ENCODE data around the gene DCDC2C. TPM values are rescaled to one million over a fixed set of nuclear protein-coding genes. Genes with fewer than 3 reads are reported as not detected.
A peak's percentile ranks its signal among the peaks of the same experiment; 100 is the strongest.

Gene DCDC2C
- total and polyA plus RNA-seq, 2 of the 4 experiments (the other 2 are of a cell fraction): not detected

- Histone ChIP-seq H4K8ac (ENCODE audit: low read depth in 2 of 2, low read length in 2 of 2) (no peak overlapping the region), H2BK20ac (ENCODE audit: low read depth, low read length) (no peak overlapping the region), H3K4me2 (ENCODE audit: low read depth, low read length) (no peak overlapping the region), H3K36me3 (ENCODE audit: control insufficient read depth, insufficient read depth, low read length) (no peaks in the 10 kb centered on the region), H2AK9ac (replicated peaks; ENCODE audit: low read depth, low read length, poor library complexity) (no peak overlapping the region), H3K27me3 (ENCODE audit: control insufficient read depth, insufficient read depth, low read length) (no peaks in the 10 kb centered on the region), H3K23ac (ENCODE audit: low read depth, low read length) (no peak overlapping the region), H3K4me3 (ENCODE audit: insufficient read depth, low read depth, low read length) (no peak overlapping the region), H2BK15ac (ENCODE audit: low read depth, low read length) (no peak overlapping the region), H3K9me3 (ENCODE audit: control insufficient read depth, insufficient read depth, low read length) (0 out of 2 replicates have a peak, but pooled peaks cover 2% of the 10 kb centered on the region), H3K9ac (ENCODE audit: low read depth, low read length) (no peak overlapping the region), H2AFZ (replicated peaks; ENCODE audit: low read length, poor library complexity) (no peak overlapping the region), H3K9me1 (ENCODE audit: insufficient read depth, low read length) (no peaks in the 10 kb centered on the region), H4K20me1 (ENCODE audit: insufficient read depth, low read length) (no peaks in the 10 kb centered on the region), H4K91ac (ENCODE audit: insufficient read depth, low read depth, low read length) (no peak overlapping the region), H2BK120ac (ENCODE audit: low read depth, low read length) (no peak overlapping the region), H3K4ac (ENCODE audit: low read depth, low read length) (no peak overlapping the region), H3K4me1 (ENCODE audit: control insufficient read depth, insufficient read depth, low read length) (peaks cover 8% of the 10 kb centered on the region), H3K14ac (replicated peaks; ENCODE audit: low read depth, low read length) (no peak overlapping the region), H4K5ac (ENCODE audit: low read depth, low read length) (no peak overlapping the region), H2AK5ac (ENCODE audit: low read depth, low read length) (no peak overlapping the region), H2BK5ac (ENCODE audit: low read depth, low read length, poor library complexity, severe bottlenecking) (no peak overlapping the region), H3K56ac (ENCODE audit: extremely low read depth, insufficient read depth, low read length) (no peak overlapping the region), H3K79me1 (ENCODE audit: low read depth in 1 of 2, low read length in 2 of 2) (no peaks in the 10 kb centered on the region), H3K27ac (ENCODE audit: insufficient read depth, low read length) (no peak overlapping the region), H3K18ac (ENCODE audit: low read depth, low read length) (no peak overlapping the region)
- ChIA-PET CTCF (no interaction called here), POLR2A (ENCODE audit: unreplicated experiment) (no interaction called here)
- intact Hi-C loops (cut with micrococcal nuclease): no loop called here
- dilution Hi-C loops (cut with HindIII; ENCODE audit: low sequenced_read_pairs, unreplicated experiment): no loop called here
- in situ Hi-C loops (cut with MboI; ENCODE audit: low sequenced_read_pairs): no loop called here
- no TSS peak for BruUV-seq (replicated peaks)
- no peak for TF ChIP-seq MAZ (IDR thresholded peaks at IDR 0.05; ENCODE audit: borderline replicate concordance, low read depth, low read length)
- no peak for TF ChIP-seq CHD1 (IDR thresholded peaks at IDR 0.05; ENCODE audit: low read depth, low read length)
- TF ChIP-seq ELK1 (IDR thresholded peaks at IDR 0.05; ENCODE audit: borderline replicate concordance, low read depth, low read length): no peak
- TF ChIP-seq CEBPB (IDR thresholded peaks at IDR 0.05; ENCODE audit: low read depth, low read length): peak; percentile 27; the same call in 1 of the 2 replicates
- no peak for TF ChIP-seq MAFK (IDR thresholded peaks at IDR 0.05; ENCODE audit: low read depth, low read length)
- TF ChIP-seq, protein P1, sequence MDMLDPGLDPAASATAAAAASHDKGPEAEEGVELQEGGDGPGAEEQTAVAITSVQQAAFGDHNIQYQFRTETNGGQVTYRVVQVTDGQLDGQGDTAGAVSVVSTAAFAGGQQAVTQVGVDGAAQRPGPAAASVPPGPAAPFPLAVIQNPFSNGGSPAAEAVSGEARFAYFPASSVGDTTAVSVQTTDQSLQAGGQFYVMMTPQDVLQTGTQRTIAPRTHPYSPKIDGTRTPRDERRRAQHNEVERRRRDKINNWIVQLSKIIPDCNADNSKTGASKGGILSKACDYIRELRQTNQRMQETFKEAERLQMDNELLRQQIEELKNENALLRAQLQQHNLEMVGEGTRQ (IDR thresholded peaks at IDR 0.05; ENCODE audit: low read depth, low read length): no peak
- no peak for TF ChIP-seq RCOR1 (IDR thresholded peaks at IDR 0.05; ENCODE audit: insufficient replicate concordance, low read length)
- peak; percentile 27 for DNase-seq
- WGBS, 2 experiments (ENCODE audit: extremely low coverage in 2 of 2, insufficient read length in 1 of 2): no CpG with 5 or more reads among the region's 1 CpG
- ATAC-seq (ENCODE audit: low read depth): no peak
These were observed 85.9 kb downstream of the DCDC2C start for GRCh38 chr2:3789256-3789655.
